Esophagus squamous epithelium (tissue), 5 donors: ENCODE results near the gene WLS. TPM values are rescaled to one million over a fixed set of nuclear protein-coding genes. Genes with fewer than 3 reads are reported as not detected.

Source experiments
- DNase-seq: peaks from one replicate; lab custom pipeline; 2025; lab: John Stamatoyannopoulos, UW
- H3K27ac ChIP-seq, 4 donors: fragments of 200-600 bp; sonication (generic); one replicate each; pipeline ENCODE4 v1.5.1; 2016 to 2019; ENCODE audit warnings: mild to moderate bottlenecking in 1 of 4
- H3K27me3 ChIP-seq, 4 donors: fragments of 200-600 bp; sonication (generic); 1 replicate in 3 of 4; 2 replicates in 1 of 4; pipeline versions ENCODE4 v1.5.1 to v1.6.0; 2017 to 2021; ENCODE audit warnings: antibody characterized with exemption in 1 of 4
- H3K36me3 ChIP-seq, 3 donors: fragments of 200-600 bp; sonication (generic); one replicate each; pipeline ENCODE4 v1.5.1; 2016 to 2019
- H3K4me1 ChIP-seq, 3 donors: fragments of 200-600 bp; sonication (generic); one replicate each; pipeline ENCODE4 v1.5.1; 2017 to 2019
- H3K4me3 ChIP-seq, 4 donors: fragments of 200-600 bp; sonication (generic); 1 replicate in 3 of 4; 2 replicates in 1 of 4; pipeline ENCODE4 v1.5.1; 2016 to 2019; ENCODE audit warnings: mild to moderate bottlenecking in 2 of 4, moderate library complexity in 1 of 4
- H3K9me3 ChIP-seq, 3 donors: fragments of 200-600 bp; sonication (generic); one replicate each; pipeline ENCODE4 v1.5.1; 2016 to 2019
- CTCF ChIP-seq, 6 experiments: fragments of 450-650 bp in 4 of 6; fragments of 200-600 bp in 2 of 6; sonication (generic) in 2 of 6; IDR thresholded peaks; one replicate each; pipeline ENCODE4 v1.5.1; 2016 to 2019; ENCODE audit warnings: antibody characterized with exemption in 6 of 6, mild to moderate bottlenecking in 4 of 6, moderate library complexity in 4 of 6
- POLR2A ChIP-seq, 4 donors: fragments of 450-650 bp; IDR thresholded peaks; one replicate each; pipeline ENCODE4 v1.6.1; 2017; ENCODE audit warnings: antibody characterized with exemption in 4 of 4, mild to moderate bottlenecking in 4 of 4, moderate library complexity in 3 of 4
- WGBS, 2 donors: methylation state at CpG; one replicate each; pipeline ENCODE4 v1.1.5; 2018; 5-methylcytosine and 5-hydroxymethylcytosine counted together
- intact Hi-C: fragments of 100-400 bp; cut with DNase I; formaldehyde crosslinking; loops from one replicate; pipeline ENCODE4 v1.15.0; 2022
- total RNA-seq, 4 donors: library from RNA; depleted of rRNA; stranded (reverse); fragments of >200 nt; gene quantifications; one replicate each; pipeline ENCODE4 v1.1.0, GENCODE V29; 2016
- donor health status: DM: yes; HTN: yes; CAD: no.

WLS gene
- 10 to 100 TPM; 30.4 to 87.8 (median 60.0) TPM for total RNA-seq

- no peaks in the 10 kb centered on the region for H3K9me3 ChIP-seq
- H3K36me3 ChIP-seq, result no peaks in the 10 kb centered on the region
- H3K27me3 ChIP-seq, result no peaks in the 10 kb centered on the region
- H3K4me1 ChIP-seq, result peaks cover 11 to 44% (median 16%) of the 10 kb centered on the region in 3 donors
- TF ChIP-seq POLR2A (IDR thresholded peaks at IDR 0.05) (peak in 2 of 4 donors; percentile 77 to 90), CTCF (IDR thresholded peaks at IDR 0.05) (peak in 2 of 6 experiments; percentile 6 to 23)
- intact Hi-C loops, result no loop called here
- 0 to 1% methylated on average over 26 to 41 of the region's 42 CpGs for WGBS, 2 donors
- no peak for DNase-seq
- H3K27ac ChIP-seq, result peak within 1 kb of the TSS; percentile 88 to 95 (median 92)
- peak within 1 kb of the TSS; percentile 56 to 92 (median 80) for H3K4me3 ChIP-seq
These were observed at the start of gene WLS for GRCh38 chr1:68232289-68233148. WLS (minus strand) TSS chr1:68232523; CDS start chr1:68232299, 224 bp downstream.

DNA sequence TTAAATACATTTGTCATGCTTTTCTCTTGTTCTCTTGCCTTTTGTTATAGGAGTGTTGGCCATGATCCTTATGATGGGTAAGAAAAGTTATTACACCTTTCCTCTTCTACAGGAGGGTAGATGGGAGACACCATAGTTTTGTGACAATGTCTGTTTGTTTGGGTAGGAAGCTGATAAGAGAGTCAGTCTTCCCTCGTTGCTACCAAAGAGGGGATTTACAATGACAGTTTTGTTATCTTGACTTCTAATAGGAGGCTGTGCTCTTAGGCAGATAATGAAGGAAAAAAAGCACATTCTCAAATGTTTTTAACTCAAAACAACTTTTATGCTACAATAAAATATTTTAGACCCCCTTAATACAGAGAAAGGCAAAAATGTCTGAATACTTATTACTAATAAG, 48.0 kb upstream of the WLS start:
- Histone ChIP-seq H3K4me1 (no peaks in the 10 kb centered on the region), H3K9me3 (no peaks in the 10 kb centered on the region), H3K27me3 (no peaks in the 10 kb centered on the region), H3K4me3 (no peak overlapping the region), H3K27ac (no peak overlapping the region), H3K36me3 (no peaks in the 10 kb centered on the region)
- no peak for TF ChIP-seq POLR2A (IDR thresholded peaks at IDR 0.05)
- TF ChIP-seq CTCF (IDR thresholded peaks at IDR 0.05), result no peak
- 40 to 67% methylated on average over 1 of the region's 1 CpG for WGBS, 2 donors
- no peak for DNase-seq
- intact Hi-C loops, result no loop called here

DNA sequence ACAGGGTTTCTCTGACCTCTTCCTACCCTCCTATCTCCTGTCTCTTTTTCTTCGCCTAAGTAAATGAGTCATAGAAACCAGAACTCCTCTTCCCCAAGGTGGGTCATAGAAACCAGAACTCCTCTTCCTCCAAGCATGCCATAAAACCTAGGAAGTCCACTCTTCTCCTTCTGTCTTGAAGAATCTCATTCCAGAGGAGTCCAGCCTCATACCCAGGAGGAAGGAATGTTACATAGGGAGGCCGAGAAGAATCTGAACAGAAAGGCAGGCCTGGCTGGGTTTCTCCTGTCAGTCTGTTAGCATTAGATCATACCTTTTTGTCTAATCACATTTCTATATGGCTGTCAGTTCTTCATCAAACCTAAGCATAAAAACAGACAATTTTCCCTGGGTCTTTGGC, 47.5 kb upstream of the WLS start:
- intact Hi-C loops, result no loop called here
- Histone ChIP-seq H3K4me3 (no peak overlapping the region), H3K27me3 (no peaks in the 10 kb centered on the region), H3K9me3 (no peaks in the 10 kb centered on the region), H3K27ac (no peak overlapping the region), H3K4me1 (no peaks in the 10 kb centered on the region), H3K36me3 (no peaks in the 10 kb centered on the region)
- DNase-seq, result no peak
- WGBS, 2 donors, result 78% methylated on average over 2 of the region's 2 CpGs
- TF ChIP-seq CTCF (IDR thresholded peaks at IDR 0.05) (no peak), POLR2A (IDR thresholded peaks at IDR 0.05) (no peak)

- WGBS, 2 donors, result 81 to 88% methylated on average over 1 of the region's 1 CpG
- intact Hi-C loops, result no loop called here
- no peak overlapping the region for H3K27ac ChIP-seq
- H3K4me1 ChIP-seq, result no peaks in the 10 kb centered on the region
- no peaks in the 10 kb centered on the region for H3K9me3 ChIP-seq
- TF ChIP-seq CTCF (IDR thresholded peaks at IDR 0.05) (no peak), POLR2A (IDR thresholded peaks at IDR 0.05) (no peak)
- DNase-seq, result no peak
- no peak overlapping the region for H3K4me3 ChIP-seq
- H3K36me3 ChIP-seq, result no peaks in the 10 kb centered on the region
- H3K27me3 ChIP-seq, result no peaks in the 10 kb centered on the region
These were observed 45.9 kb upstream of the WLS start for GRCh38 chr1:68278221-68278620.

GRCh38 chr1:68276448-68276847, 44.1 kb upstream of the WLS start:
- H3K4me1 ChIP-seq, result no peaks in the 10 kb centered on the region
- H3K36me3 ChIP-seq, result no peaks in the 10 kb centered on the region
- intact Hi-C loops, result no loop called here
- no peaks in the 10 kb centered on the region for H3K9me3 ChIP-seq
- 58 to 65% methylated on average over 2 of the region's 2 CpGs for WGBS, 2 donors
- no peak for TF ChIP-seq POLR2A (IDR thresholded peaks at IDR 0.05)
- no peak for TF ChIP-seq CTCF (IDR thresholded peaks at IDR 0.05)
- no peak overlapping the region for H3K27ac ChIP-seq
- no peak for DNase-seq
- H3K4me3 ChIP-seq, result no peak overlapping the region
- H3K27me3 ChIP-seq, result no peaks in the 10 kb centered on the region
